DMS53 (cell line): ENCODE measurements around the gene KCTD17.

ENCODE experiments used
- DNase-seq: peaks from one replicate; lab custom pipeline; 2025; lab: John Stamatoyannopoulos, UW

Gene KCTD17

DNA sequence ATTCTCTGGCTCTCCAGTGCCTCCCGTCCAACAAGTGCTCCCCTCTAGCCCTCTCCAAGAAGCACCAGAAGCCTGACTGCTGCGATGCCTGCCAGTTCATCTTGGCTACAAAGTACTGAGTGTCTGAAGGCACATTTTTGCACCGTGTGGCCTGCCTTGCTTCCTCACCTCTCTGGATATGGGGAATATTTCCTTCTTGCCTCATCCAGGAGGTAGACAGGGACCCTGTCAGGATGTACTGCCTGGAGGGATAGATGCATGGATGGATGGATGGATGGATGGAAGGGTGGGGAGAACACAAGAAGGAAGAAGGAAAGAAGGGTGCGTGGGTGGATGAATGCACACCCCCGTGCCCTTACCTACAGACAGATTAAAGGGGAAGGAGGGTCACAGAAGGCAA is 27.6 kb downstream of the KCTD17 start:
- no peak for DNase-seq

DNA sequence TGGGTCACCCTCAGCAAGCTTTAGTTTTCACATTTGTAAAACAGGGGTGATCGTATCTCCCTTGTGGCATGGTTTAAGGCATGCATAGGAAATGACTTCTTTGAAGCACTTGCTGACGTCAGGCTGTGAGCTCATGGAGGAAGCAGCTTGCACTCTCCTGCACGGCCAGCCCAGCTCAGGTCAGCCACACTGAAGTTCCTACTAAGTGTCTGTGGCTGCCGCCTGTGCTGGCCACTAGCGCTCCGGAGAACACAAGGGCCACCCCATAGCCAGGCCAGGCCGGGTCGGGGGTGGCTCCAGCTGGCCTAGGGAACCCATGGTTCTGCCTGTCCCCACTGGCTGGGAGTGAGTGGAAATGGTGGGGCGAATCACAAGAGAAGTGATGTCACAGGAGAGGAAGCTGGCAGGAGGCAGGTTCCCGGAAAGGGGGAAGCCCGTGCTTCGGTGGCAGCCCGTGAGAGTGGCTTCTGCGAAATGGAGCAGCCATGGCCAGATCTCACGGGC is 28.2 kb downstream of the KCTD17 start:
- peak; percentile 17 for DNase-seq

DNA sequence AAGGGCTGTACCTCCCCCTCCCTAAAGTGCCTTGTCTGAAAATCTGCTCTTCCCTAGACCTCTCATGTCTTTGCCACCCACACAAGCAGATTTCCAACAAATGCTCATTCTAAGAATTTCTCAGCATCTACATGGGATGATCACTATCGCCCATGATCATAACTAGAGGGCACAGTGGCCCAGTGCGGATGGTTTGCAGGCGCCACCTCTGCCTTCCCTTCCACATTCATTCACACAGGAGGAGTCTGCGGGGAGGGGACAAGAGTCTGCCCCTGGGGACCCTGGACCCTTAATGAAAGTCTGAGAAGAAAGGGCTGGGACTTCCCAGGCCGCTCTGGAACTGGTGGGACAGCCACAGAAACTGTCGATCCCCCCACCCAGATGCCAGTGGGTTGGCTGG is 28.9 kb downstream of the KCTD17 start:
- DNase-seq: no peak

DNA sequence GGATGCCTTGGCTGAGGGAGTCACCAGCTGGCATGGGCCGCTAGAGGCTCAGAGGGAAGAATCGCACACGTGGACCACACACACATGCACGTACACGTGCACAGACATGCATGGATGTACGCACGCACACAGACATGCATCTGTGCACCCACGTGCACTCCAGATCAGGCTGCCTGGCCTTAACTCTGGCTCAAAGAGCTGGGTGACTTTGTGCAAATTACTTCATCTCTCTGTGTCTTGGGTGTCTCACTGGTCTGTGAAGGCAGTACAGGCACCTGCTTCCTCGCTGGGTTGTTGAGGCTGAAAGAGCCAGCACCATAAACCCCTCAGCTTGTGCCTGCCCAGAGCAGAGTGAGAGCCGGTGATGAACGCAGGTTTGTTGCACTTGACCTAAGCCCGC is 29.3 kb downstream of the KCTD17 start:
- DNase-seq: no peak

DNA sequence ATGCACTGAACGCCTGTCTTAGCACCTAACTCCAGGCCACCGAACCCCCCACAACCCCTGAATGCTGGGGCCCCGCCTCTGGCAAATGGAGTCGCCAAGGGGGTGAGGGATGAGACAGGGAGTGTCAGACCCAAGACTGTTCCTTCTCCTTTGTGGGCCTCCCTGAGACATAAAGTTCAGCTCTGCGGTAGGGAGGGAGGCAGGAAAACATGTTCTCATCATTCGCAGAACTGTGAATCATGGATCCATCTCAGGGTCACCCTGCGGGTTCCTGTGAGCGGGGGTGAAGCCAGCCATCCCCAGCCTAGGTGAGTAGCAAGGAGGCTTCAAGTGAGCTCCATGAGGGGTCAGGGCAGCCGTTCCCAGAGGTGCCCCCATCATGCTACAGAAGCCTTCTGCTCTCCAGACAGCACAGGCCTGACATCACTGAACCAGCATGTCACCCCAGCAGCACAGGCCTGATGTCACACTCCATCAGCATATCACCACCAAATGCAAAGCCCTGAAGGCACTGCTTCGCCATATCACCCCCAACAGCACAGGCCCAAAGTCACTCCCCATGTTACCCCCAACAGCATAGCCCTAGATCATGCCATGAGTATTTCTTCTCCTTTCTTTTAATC is 30.8 kb downstream of the KCTD17 start:
- DNase-seq: no peak

DNA sequence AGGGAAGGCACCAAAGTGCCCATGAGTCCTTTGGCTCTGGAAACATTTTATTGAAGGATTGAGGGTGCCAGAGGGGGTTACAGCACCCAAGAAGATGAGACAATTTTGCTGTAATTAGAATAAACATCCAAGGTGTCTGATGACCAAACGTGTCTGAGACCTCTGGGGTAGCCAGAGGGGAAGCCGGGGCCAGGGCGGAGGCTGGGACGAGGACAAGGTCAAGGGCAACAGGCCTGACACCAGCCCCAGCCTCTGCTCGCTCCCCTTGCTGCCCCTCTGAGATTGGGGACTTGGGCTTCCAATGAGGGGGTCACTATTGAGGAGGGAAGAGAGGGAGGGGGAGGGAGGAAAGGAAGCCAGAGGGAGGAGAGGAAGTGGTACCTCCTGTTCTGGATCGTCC is 32.4 kb downstream of the KCTD17 start:
- DNase-seq: no peak

DNA sequence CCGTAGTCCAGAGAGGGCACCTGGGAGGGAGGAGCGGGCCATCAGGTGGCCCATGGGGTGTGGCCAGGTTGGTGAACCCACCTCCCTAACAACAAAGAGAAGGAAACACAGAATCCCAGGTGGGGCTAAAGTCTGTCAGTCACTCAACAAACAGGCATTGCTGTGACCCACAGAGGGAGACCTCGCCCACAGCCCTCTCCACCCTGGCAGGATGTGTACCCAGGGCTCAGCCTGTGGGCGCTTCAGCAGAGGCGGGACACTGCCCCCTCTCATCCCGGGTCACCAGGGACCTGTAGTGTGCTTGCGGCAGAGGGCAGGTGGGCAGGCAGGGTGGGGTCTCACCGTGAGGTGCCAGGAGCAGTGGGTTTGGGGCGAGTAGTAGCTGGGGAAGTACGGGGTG is 32.8 kb downstream of the KCTD17 start:
- no peak for DNase-seq

DNA sequence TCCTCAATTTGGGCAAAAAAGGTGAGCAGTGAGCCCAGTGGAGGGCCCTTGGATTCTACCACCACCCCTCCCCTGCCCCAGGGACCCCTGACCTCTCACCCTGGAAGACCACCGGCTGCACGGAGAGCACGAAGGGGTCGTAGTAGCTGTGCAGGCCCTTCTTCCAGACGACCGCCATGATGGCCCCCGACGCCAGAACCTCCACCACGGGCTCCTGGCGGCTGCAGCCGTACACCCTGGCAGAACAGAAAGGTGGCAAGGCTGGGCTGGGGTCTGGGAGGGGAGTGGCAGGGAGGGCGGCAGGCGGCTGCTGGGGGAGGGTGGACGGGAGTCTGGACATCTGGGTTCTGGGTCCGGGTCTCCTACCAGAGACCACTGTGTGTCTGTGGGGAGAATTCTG is 34.6 kb downstream of the KCTD17 start:
- DNase-seq: no peak

DNA sequence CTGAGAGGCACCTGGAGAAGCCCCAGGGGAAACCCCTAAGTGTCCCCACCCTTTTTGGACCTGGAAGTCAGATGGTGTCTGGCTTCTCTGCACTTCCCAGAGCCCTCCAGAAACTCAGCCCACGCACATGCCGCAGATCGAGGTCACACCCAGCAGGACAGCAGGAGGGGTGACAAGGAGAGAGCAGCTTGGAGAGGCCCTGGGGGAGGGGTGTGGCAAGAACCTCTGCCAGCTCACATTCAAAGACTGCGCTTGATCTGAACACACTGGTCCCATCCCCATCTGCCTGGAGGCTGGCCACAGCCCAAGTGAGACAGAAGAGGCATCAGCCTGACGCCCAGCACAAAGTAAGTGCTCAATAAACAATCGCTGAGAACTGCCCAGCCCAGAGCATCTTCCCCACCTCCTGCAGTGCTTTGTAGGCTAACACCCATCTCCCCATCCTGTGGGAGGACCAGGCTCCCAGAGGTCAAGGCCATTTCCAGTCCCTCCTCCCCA is 36.6 kb downstream of the KCTD17 start:
- DNase-seq: no peak

DNA sequence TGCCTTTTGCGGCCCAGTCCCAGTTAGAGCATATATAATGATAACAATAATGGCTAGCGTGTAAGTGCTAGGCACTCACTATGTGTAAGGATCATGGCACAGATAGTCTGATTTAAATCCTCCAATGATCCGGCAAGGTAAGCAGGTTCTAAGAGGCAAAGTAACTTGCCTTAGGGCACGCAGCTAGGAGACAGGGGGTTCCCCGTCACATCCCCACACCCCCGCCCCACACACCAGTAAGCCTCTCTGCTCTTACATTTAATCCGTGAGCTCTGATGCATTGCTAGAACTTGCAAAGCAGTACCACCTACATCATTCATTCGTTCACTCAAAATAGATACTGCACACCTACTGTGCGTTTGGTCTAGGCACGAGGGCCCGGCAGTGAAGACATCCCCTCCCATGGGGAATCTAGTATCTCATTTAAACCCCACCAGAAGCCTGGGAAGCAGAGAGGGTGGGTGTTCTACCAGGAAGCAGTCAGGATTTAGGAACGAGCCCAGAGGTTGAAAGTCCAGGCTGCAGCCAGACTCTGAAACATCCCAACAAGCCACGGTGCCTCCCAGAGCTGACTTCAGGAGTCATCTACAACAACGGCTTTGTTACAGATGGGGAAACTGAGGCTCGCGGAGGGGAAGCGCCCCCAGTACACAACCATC is 37.3 kb downstream of the KCTD17 start:
- DNase-seq: no peak

DNA sequence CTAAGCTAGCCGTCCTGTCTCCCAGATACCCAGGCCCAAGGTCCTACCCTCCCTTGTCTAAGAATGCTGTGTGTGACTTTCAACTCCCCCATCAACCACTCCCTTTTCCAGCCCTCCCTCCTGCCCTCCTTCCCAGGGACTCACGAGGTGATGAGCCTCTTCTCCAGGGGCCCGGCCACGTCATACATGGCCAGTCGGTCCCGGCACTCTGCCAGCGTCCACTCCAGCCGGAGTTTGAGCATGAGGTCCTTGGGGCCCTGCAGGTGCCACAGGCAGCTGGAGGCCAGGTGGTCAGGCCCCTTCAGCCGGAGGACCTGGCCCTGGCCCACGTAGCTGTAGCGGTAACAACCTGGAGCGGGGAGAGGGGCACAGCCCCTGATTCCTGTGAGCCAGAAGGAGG is 37.9 kb downstream of the KCTD17 start:
- peak; percentile 27 for DNase-seq

DNA sequence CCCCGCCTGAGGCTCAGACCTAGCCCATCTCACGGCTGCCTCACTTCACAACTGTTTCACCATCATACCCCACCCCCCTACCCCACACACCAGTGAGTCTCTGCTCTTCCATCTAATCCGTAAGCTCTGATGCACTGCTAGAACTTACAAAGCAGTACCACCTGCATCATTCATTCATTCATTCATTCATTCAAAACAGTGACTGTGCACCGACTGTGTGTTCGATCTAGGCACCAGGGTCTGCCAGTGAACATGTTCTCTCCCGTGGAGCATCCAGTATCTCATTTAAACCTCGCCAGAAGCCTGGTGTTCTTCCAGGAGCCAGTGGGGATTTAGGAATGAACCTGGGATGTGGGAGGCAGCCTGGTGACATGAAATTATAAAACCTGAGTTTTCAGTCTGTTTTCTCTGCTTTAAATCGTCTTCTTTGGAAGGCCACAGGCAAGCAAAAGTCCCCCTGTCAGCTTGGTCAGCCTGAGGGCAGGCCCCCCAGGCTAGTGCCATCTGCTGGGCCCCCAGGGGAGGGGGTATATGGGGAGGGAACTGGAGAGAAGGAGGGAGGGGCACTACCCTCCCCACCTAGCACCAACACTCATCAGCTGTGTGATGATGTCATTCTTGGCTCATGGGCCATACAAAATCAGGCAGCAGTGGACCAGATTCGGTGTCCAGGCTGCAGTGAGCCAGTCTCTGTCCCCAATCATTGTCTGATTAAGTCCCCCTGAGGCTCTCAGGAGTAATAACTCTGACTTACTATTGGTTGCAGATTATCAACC is 39.6 kb downstream of the KCTD17 start:
- no peak for DNase-seq

DNA sequence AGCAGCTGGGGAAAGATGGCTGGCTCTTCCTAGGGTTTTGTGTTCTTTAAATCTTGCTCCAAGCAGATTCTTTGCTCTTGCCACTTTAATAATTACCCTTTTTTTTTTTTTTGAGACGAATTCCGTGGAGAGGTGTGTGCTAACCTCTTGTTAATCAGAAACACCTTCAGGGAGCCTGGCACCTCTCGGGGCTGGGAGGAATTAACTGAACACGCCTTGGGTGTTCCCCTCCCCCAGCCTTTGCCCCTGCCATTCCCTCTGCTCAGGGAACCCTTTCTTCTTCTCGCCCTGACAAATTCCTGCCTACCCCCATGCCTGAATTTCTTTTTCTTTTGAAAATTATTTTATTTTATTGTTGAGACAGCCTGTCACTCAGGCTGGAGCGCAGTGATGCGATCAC is 40.5 kb downstream of the KCTD17 start:
- DNase-seq: no peak

DNA sequence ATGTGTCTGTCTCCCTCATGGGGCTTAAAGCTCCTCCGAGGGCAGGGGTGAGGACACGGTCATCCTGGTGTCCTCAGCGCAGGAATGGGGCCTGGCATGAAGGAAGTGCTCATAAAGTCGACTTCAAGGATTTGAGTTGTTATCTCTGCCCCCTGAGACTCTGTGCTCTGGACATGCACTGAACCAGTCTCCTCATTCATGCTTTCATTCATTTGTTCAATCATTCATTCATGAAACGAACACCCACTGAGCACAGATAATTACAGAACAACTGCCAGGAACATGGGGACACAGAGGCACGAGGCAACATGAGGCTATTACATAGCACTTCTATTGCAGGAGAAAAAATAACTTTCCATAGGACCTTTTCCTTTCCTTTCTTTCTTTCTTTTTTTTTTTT is 41.5 kb downstream of the KCTD17 start:
- DNase-seq: no peak

DNA sequence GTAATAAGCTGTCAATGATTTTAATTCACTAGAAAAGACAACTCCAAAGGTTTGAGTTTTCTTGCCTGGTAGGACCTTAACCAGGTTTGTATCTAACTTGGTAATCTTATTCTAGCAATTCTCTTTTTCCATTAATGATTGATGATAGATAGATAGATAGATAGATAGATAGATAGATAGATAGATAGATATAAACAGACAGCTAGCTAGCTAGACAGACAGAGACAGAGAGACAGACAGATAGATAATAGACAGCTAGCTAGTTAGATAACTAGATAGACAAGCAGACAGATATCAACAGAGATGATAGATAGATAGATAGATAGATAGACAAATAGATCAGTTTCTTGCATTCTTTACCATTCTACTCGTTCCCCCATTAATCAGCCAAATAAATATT is 42.7 kb downstream of the KCTD17 start:
- no peak for DNase-seq

DNA sequence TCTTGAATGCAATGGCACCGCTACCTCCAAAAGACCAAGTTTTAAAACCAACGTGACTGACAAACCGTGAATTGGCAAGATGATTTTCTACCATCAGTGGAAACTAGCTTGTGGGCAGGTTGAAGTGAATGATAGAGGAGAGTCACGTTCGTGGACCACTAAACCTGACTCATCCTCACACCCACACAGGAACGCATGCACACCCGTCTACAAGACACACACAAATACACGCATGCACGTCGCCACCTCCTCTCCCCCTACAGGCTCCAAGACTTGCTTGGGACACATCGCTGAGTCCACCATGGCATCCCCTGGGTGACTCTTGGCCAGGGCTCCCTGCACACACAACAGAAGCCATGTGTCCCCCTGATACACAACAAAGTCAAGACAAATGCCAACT is 43.6 kb downstream of the KCTD17 start:
- no peak for DNase-seq

DNA sequence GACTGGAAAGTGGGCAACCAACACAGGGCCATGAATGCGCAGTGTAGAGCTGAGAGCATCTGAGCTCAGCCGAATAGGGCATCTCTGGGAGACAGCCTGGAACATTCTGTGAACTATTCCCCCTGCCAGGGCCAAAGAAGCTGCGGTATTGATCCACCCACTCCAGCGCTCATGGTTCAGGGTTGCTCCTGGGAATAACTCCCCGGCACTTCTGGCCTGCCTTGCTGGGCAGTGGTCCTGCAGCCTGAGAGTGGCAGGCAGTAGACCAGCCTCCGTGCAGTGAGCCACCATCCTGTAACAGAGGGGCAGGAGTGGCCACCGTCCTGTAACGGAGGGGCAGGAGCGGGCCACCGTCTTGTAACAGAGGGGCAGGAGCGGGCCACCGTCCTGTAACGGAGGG is 45.8 kb downstream of the KCTD17 start:
- DNase-seq: no peak

DNA sequence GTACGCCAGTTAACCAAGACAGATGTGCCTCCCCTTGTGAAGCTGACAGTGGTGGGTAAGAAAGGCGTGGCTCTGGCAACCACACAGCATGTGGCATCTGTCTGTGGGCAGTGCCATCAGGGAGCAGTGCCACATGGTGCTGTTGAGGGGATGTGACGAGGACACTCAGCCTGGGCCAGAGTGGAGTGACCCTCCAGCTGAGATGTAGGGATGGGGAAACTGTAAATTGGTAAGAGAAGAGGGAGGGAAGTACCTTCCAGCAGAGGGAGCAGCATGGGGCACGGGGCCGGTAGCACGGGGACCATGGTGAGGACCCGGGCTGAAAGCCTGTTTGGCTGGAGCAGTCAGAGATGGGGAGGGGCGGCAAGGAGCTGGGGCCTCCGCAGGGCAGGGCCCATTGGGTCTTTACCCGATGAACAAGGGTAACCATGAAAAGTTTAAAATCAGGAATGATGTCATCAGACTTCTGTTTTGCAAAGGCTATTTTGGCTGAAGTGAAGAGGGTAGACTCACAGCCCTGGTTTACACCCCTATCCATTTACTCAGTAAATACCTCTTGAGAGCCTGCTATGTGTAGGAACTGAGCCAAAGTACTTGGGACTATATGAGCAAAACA is 47.5 kb downstream of the KCTD17 start:
- peak; percentile 34 for DNase-seq

DNA sequence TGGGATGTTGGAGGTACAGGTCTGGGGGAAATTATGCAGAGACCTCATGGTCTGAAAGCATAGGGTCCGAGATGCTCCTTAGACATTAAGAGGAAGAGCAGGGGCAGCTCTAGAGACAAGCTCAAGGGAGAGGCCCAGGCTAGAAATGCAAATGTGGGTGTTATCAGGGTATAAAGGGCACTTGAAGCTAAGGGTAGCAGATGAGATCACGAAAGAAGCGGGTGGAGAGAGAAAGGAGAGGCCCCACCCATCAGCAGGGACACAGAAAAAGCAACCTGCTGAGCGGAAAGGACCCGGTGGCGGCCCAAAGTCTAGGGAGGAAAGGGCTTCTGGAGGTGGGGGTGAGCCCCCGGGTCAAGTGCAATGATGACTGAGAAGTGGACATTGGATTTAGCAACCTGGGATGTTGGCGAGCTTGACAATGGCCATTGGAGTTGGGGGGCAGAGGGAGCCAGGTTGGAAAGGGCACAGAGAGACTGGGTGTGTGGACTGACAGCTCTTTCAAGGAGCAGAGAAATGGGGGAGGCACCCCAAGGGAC is 49.1 kb downstream of the KCTD17 start:
- DNase-seq: no peak

DNA sequence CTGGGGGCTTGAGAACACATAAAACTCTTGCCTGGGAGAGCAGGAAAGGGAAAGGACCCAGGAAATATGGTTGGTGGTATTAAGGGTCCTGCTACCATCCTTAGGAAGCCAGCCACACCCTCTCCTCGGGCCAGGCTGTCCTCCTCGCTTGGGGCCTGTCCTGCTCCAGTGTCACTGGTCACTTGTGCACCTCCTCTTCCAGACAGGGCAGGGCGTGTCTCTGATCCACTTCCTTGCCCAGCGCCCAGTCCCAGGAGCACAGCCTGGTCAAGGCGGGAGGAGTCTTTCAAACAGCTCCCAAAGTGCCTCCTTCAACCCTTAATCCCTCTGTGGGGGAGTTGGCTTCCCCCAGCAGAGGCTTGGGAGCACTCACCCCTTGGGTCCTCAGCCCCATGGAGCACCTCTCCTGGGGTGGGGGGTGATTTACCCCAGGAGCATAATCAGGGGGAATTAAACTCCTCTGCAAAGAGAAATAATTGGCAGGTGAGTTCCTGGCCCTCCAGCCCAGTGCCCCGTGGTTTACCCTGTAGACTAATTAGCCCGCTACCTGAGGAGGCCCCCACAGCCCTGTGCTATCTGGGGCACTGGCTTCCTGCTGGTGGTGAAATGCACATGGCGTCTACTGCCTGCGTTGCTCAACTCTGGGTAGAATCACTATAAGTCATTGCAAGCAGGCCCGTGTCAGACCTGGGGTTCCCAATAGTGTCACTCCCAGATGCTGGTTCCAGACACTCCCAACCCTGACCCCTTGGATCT is 49.9 kb downstream of the KCTD17 start:
- no peak for DNase-seq

DNA sequence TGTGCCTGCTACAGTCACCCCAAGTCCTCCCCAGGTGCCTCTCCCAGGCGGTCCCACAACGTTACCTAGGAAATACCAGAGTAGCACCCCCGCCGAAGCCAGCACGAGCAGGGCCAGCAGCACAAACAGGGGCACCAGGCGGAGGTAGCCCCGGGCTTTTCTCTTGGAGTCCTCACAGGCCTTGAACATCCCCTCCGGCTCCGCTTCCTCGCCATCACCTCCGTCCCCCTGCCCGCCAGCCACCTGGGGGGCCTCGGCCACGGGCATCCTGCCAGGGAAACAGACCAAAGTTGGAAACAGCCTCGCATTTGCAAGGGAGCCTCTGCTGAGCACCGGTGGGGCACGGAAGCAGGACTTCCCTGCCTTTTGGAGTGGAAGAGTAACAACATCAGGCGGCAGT is 51.6 kb downstream of the KCTD17 start:
- DNase-seq: no peak
